Neural cell (in vitro differentiated cells): ENCODE results near the gene IPO9. TPM values are rescaled to one million over a fixed set of nuclear protein-coding genes. Genes with fewer than 3 reads are reported as not detected.

Experiments used
- H2AFZ ChIP-seq: fragments of 200-600, 300-800 bp; sonication (generic), shearing (Covaris generic); 2 replicates; pipeline ENCODE4 v1.6.0; 2014; ENCODE audit warnings: low read depth, mild to moderate bottlenecking, antibody characterized with exemption, low read length, moderate library complexity
- H3F3A ChIP-seq: fragments of 200-600 bp; shearing (Covaris generic); 2 replicates; pipeline ENCODE4 v1.6.1; 2016; ENCODE audit warnings: mild to moderate bottlenecking, moderate library complexity, mixed read lengths, antibody characterized with exemption, low read length; ENCODE audit not compliant: insufficient read depth, poor library complexity, severe bottlenecking
- H3K27ac ChIP-seq: fragments of 200-600, 300-800 bp; sonication (generic), shearing (Covaris generic); 2 replicates; pipeline ENCODE4 v1.5.1; 2014; ENCODE audit warnings: mild to moderate bottlenecking, low read length, moderate library complexity
- H3K27me3 ChIP-seq: fragments of 300-800, 200-600 bp; sonication (generic), shearing (Covaris generic); 2 replicates; pipeline ENCODE4 v1.6.0; 2014; ENCODE audit warnings: mild to moderate bottlenecking, low read depth, low read length, moderate library complexity; ENCODE audit not compliant: insufficient read depth
- H3K36me3 ChIP-seq: fragments of 300-800, 200-600 bp; sonication (generic), shearing (Covaris generic); 2 replicates; pipeline ENCODE4 v1.5.1; 2014; ENCODE audit warnings: mild to moderate bottlenecking, antibody characterized with exemption, low read length, moderate library complexity; ENCODE audit not compliant: insufficient read depth
- H3K4me2 ChIP-seq: fragments of 300-800, 200-600 bp; sonication (generic), shearing (Covaris generic); 2 replicates; pipeline ENCODE4 v1.6.0; 2014; ENCODE audit warnings: mild to moderate bottlenecking, low read length
- H3K4me3 ChIP-seq: fragments of 300-800, 200-600 bp; sonication (generic), shearing (Covaris generic); 2 replicates; pipeline ENCODE4 v1.5.1; 2014; ENCODE audit warnings: mild to moderate bottlenecking, low read length, moderate library complexity
- H3K79me2 ChIP-seq: fragments of 200-600 bp; shearing (Covaris generic); replicated peaks from 2 replicates; pipeline ENCODE4 v1.6.0; 2014; ENCODE audit warnings: mild to moderate bottlenecking, low read length, moderate library complexity; ENCODE audit not compliant: insufficient read depth
- H3K9ac ChIP-seq: fragments of 300-800, 200-600 bp; sonication (generic), shearing (Covaris generic); 2 replicates; pipeline ENCODE4 v1.6.1; 2016; ENCODE audit warnings: mild to moderate bottlenecking, low read length, mixed read lengths
- H3K9me2 ChIP-seq: fragments of 200-600 bp; shearing (Covaris generic); 2 replicates; pipeline ENCODE4 v1.6.1; 2016; ENCODE audit warnings: mild to moderate bottlenecking, low read length, mixed read lengths; ENCODE audit not compliant: insufficient read depth
- H3K9me3 ChIP-seq: fragments of 200-600, 300-800 bp; sonication (generic), shearing (Covaris generic); 2 replicates; pipeline ENCODE4 v1.6.1; 2016; ENCODE audit warnings: mild to moderate bottlenecking, mixed run types, low read length, moderate library complexity, mixed read lengths
- H4K20me1 ChIP-seq: fragments of 200-600 bp; shearing (Covaris generic); 2 replicates; pipeline ENCODE4 v1.6.1; 2016; ENCODE audit warnings: mild to moderate bottlenecking, mixed run types; ENCODE audit not compliant: insufficient read depth
- EP300 ChIP-seq: fragments of 450-650 bp; conservative IDR thresholded peaks from 2 replicates; pipeline ENCODE4 v1.6.1; 2014; ENCODE audit warnings: antibody characterized with exemption, mild to moderate bottlenecking, moderate library complexity; ENCODE audit not compliant: poor library complexity, severe bottlenecking
- EZH2 ChIP-seq: fragments of 200-600, 300-800 bp; shearing (Covaris generic), sonication (generic); IDR thresholded peaks from 2 replicates; pipeline ENCODE4 v1.6.1; 2014; ENCODE audit warnings: antibody characterized with exemption, low read length, borderline replicate concordance, mild to moderate bottlenecking; ENCODE audit not compliant: insufficient read depth, poor library complexity, severe bottlenecking
- MXI1 ChIP-seq: fragments of 450-650 bp; conservative IDR thresholded peaks from 2 replicates; pipeline ENCODE4 v1.6.1; 2014; ENCODE audit warnings: antibody characterized with exemption, mild to moderate bottlenecking; ENCODE audit not compliant: poor library complexity, severe bottlenecking
- POLR2AphosphoS5 ChIP-seq: IDR thresholded peaks from 2 replicates; pipeline ENCODE4 v1.6.1; 2012
- RAD21 ChIP-seq: fragments of 450-650 bp; conservative IDR thresholded peaks from 2 replicates; pipeline ENCODE4 v1.6.1; 2014; ENCODE audit warnings: antibody characterized with exemption, mild to moderate bottlenecking, moderate library complexity
- SMC3 ChIP-seq: fragments of 450-650 bp; conservative IDR thresholded peaks from 2 replicates; pipeline ENCODE4 v1.6.1; 2014; ENCODE audit warnings: antibody characterized with exemption, mild to moderate bottlenecking, moderate library complexity; ENCODE audit not compliant: poor library complexity
- TAF1 ChIP-seq: IDR thresholded peaks from 2 replicates; pipeline ENCODE4 v1.6.1; 2012; ENCODE audit warnings: low read depth
- polyA plus RNA-seq: library from polyadenylated mRNA; depleted of rRNA; stranded (reverse); fragments of >200 nt; gene quantifications from 2 replicates; pipeline ENCODE4 v1.2.3, GENCODE V29; 2014
- TF ChIP-seq, protein P1 (sequence below): IDR thresholded peaks from 2 replicates; pipeline ENCODE4 v1.6.1; 2012; ENCODE audit warnings: borderline replicate concordance
- TF ChIP-seq, protein P2 (sequence below): fragments of 450-650 bp; IDR thresholded peaks from 2 replicates; pipeline ENCODE4 v1.5.1; 2014; ENCODE audit warnings: antibody characterized with exemption, mild to moderate bottlenecking, moderate library complexity; ENCODE audit not compliant: poor library complexity, severe bottlenecking

The IPO9 gene
- polyA plus RNA-seq, 1 donor from 2014 or later: 45.0 TPM

DNA sequence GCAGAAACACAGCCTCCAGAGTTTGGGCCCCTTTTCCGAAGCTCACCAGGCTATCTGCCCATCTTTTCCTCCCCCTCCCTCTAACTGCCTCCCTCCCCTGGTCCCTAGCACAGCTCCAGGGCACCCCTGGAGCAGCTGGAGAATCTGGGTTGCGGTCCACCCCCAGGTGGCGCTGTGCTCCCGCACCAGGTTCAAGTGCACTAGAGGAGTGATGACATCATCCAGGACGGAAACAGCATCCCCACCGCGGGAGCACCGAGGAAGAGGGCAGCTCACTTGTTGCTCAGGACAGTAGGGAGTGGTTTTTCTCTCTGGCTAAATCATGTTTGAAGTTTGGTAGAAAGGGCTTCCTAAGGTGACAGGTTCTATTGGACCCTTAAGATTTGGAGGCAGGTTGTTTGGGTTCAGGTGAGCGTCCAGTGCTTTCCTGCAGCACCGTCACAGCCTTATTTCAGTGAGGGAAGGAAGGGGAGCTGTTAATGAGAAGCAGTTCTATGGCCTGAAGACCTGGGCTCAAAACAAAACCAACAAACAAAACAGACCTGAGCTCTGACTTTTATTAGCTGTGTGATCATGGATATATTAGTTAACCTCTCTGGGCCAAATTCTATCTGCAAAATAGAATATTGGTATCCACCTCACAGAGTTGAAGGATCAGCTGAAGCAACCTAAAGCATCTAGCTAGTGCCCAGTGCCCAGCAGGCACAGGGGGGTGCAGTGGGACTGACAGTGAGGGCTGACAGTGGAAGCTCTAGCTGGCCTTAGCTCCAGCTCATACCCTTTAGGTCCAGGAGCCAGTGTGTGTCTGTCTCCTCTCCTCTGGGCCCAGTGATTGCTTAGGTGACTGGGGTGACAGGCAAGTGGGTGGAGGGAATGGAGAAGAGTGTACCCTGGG, 67.2 kb downstream of the IPO9 start:
- Histone ChIP-seq H3K4me3 (no peak overlapping the region), H3K9me2 (no peaks in the 10 kb centered on the region), H3K27ac (no peak overlapping the region), H3K27me3 (no peaks in the 10 kb centered on the region), H4K20me1 (no peaks in the 10 kb centered on the region), H3K36me3 (no peaks in the 10 kb centered on the region), H3K9ac (no peak overlapping the region), H3F3A (no peaks in the 10 kb centered on the region), H3K79me2 (no peaks in the 10 kb centered on the region), H3K4me2 (no peak overlapping the region), H2AFZ (no peak overlapping the region), H3K9me3 (no peaks in the 10 kb centered on the region)
- TF ChIP-seq EZH2 (no peak), TAF1 (no peak), MXI1 (no peak), SMC3 (peak; percentile 83), EP300 (no peak), POLR2AphosphoS5 (no peak), RAD21 (peak; percentile 79)
- TF ChIP-seq, protein P1, sequence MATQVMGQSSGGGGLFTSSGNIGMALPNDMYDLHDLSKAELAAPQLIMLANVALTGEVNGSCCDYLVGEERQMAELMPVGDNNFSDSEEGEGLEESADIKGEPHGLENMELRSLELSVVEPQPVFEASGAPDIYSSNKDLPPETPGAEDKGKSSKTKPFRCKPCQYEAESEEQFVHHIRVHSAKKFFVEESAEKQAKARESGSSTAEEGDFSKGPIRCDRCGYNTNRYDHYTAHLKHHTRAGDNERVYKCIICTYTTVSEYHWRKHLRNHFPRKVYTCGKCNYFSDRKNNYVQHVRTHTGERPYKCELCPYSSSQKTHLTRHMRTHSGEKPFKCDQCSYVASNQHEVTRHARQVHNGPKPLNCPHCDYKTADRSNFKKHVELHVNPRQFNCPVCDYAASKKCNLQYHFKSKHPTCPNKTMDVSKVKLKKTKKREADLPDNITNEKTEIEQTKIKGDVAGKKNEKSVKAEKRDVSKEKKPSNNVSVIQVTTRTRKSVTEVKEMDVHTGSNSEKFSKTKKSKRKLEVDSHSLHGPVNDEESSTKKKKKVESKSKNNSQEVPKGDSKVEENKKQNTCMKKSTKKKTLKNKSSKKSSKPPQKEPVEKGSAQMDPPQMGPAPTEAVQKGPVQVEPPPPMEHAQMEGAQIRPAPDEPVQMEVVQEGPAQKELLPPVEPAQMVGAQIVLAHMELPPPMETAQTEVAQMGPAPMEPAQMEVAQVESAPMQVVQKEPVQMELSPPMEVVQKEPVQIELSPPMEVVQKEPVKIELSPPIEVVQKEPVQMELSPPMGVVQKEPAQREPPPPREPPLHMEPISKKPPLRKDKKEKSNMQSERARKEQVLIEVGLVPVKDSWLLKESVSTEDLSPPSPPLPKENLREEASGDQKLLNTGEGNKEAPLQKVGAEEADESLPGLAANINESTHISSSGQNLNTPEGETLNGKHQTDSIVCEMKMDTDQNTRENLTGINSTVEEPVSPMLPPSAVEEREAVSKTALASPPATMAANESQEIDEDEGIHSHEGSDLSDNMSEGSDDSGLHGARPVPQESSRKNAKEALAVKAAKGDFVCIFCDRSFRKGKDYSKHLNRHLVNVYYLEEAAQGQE: no peak
- TF ChIP-seq, protein P2, sequence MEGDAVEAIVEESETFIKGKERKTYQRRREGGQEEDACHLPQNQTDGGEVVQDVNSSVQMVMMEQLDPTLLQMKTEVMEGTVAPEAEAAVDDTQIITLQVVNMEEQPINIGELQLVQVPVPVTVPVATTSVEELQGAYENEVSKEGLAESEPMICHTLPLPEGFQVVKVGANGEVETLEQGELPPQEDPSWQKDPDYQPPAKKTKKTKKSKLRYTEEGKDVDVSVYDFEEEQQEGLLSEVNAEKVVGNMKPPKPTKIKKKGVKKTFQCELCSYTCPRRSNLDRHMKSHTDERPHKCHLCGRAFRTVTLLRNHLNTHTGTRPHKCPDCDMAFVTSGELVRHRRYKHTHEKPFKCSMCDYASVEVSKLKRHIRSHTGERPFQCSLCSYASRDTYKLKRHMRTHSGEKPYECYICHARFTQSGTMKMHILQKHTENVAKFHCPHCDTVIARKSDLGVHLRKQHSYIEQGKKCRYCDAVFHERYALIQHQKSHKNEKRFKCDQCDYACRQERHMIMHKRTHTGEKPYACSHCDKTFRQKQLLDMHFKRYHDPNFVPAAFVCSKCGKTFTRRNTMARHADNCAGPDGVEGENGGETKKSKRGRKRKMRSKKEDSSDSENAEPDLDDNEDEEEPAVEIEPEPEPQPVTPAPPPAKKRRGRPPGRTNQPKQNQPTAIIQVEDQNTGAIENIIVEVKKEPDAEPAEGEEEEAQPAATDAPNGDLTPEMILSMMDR: peak; percentile 83

DNA sequence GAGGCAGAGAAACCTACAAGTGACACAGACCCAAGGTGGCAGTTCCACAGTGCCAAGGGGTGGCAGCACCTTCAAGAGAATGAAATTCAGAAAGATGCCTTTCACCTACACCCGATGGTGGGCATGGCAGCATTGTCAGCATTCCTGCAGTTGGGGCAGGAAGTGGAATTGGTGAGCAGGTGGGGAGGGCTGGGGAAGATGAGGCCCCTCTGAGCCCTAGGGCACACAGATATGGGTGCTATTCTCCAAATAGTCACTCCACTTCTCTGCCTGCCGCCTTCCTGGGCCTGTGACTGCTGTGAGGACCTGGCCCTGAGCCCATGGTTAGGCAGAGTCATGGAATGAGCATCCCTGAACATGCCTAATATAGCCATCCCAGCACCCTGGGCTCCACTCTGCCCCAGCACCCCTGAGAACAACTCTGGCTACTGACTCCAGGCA, 68.0 kb downstream of the IPO9 start:
- Histone ChIP-seq H3K27ac (no peak overlapping the region), H3K4me2 (no peak overlapping the region)

More for the DNA sequence above, 68.0 kb downstream of the IPO9 start:
- no peaks in the 10 kb centered on the region for H3K9me3 ChIP-seq
- no peaks in the 10 kb centered on the region for H3K36me3 ChIP-seq
- H3K9ac ChIP-seq: no peak overlapping the region
- no peak for TF ChIP-seq TAF1
- TF ChIP-seq POLR2AphosphoS5: no peak
- no peak for TF ChIP-seq SMC3
- TF ChIP-seq EZH2: no peak
- TF ChIP-seq, protein P1: no peak
- no peak for TF ChIP-seq MXI1
- TF ChIP-seq, protein P2: no peak
- no peak for TF ChIP-seq RAD21
- no peak for TF ChIP-seq EP300
- no peak overlapping the region for H2AFZ ChIP-seq
- H4K20me1 ChIP-seq: no peaks in the 10 kb centered on the region
- no peaks in the 10 kb centered on the region for H3F3A ChIP-seq
- H3K27me3 ChIP-seq: no peaks in the 10 kb centered on the region
- no peak overlapping the region for H3K4me3 ChIP-seq
- no peaks in the 10 kb centered on the region for H3K79me2 ChIP-seq
- H3K9me2 ChIP-seq: no peaks in the 10 kb centered on the region
